Prostate gland (tissue), 2 donors: ENCODE results near the gene NID1. TPM values are rescaled to one million over a fixed set of nuclear protein-coding genes. Genes with fewer than 3 reads are reported as not detected.
A peak's percentile ranks its signal among the peaks of the same experiment; 100 is the strongest.

Source experiments
- DNase-seq: peaks from one replicate; pipeline ENCODE4 v3.0.0-alpha.2; 2019; ENCODE audit warnings: low spot score
- H3K27ac ChIP-seq, 2 donors: fragments of 200-600 bp; sonication (generic); 2 replicates each; pipeline ENCODE4 v1.5.1; 2017 to 2019
- H3K27me3 ChIP-seq: fragments of 200-600 bp; sonication (generic); replicated peaks from 2 replicates; pipeline ENCODE4 v1.5.1; 2019; ENCODE audit not compliant: insufficient read depth
- H3K36me3 ChIP-seq, 2 donors: fragments of 200-600 bp; sonication (generic); 1 replicate in 1 of 2; 2 replicates in 1 of 2; pipeline versions ENCODE4 v1.5.1 to v1.8.1; 2017 to 2019
- H3K4me1 ChIP-seq: fragments of 200-600 bp; sonication (generic); replicated peaks from 2 replicates; pipeline ENCODE4 v1.5.1; 2019
- H3K4me3 ChIP-seq, 2 donors: fragments of 200-600 bp; sonication (generic); 2 replicates each; pipeline ENCODE4 v1.5.1; 2017 to 2019
- H3K9me3 ChIP-seq: fragments of 200-600 bp; sonication (generic); 2 replicates; pipeline ENCODE4 v1.5.1; 2017
- CTCF ChIP-seq, 4 experiments: fragments of 200-600 bp in 2 of 4; fragments of 450-650 bp in 2 of 4; sonication (generic) in 2 of 4; IDR thresholded peaks; 1 replicate in 3 of 4; 2 replicates in 1 of 4; pipeline ENCODE4 v1.5.1; 2016 to 2019; ENCODE audit warnings: antibody characterized with exemption in 4 of 4, mild to moderate bottlenecking in 2 of 4, moderate library complexity in 2 of 4
- POLR2A ChIP-seq: fragments of 450-650 bp; IDR thresholded peaks from one replicate; pipeline ENCODE4 v1.6.1; 2016; ENCODE audit warnings: antibody characterized with exemption, mild to moderate bottlenecking
- POLR2AphosphoS5 ChIP-seq: sonication (generic); formaldehyde crosslinking; IDR thresholded peaks from one replicate; pipeline ENCODE4 v1.6.1; 2017; ENCODE audit warnings: antibody characterized with exemption
- WGBS: methylation state at CpG from one replicate; pipeline ENCODE4 v1.1.5; 2018; 5-methylcytosine and 5-hydroxymethylcytosine counted together
- intact Hi-C: fragments of 100-400 bp; cut with DNase I; formaldehyde crosslinking; loops from one replicate; pipeline ENCODE4 v1.14.2; 2022
- total RNA-seq, 2 donors: library from RNA; depleted of rRNA; stranded (reverse); fragments of >200 nt; gene quantifications; one replicate each; pipeline ENCODE4 v1.1.0, GENCODE V29; 2016

NID1 gene
- total RNA-seq, 2 donors from 2014 or later, result 21.6 to 74.9 TPM

- DNase-seq, result no peak
- no peaks in the 10 kb centered on the region for H3K9me3 ChIP-seq
- no peak overlapping the region for H3K27ac ChIP-seq
- H3K4me1 ChIP-seq, result no peaks in the 10 kb centered on the region
- no peaks in the 10 kb centered on the region for H3K36me3 ChIP-seq
- no peaks in the 10 kb centered on the region for H3K27me3 ChIP-seq
- WGBS, result 75% methylated on average over 23 of the region's 23 CpGs
- no peak overlapping the region for H3K4me3 ChIP-seq
- intact Hi-C loops, result no loop called here
- TF ChIP-seq CTCF (IDR thresholded peaks at IDR 0.05) (no peak), POLR2AphosphoS5 (peak; percentile 10)
These were observed 129.4 kb downstream of the NID1 start for GRCh38 chr1:235935235-235936225.

- Histone ChIP-seq H3K27me3 (no peaks in the 10 kb centered on the region), H3K9me3 (no peaks in the 10 kb centered on the region), H3K27ac (peak overlapping the region; percentile 35 to 53), H3K4me3 (no peak overlapping the region), H3K36me3 (no peaks in the 10 kb centered on the region), H3K4me1 (no peaks in the 10 kb centered on the region)
- WGBS, result 81% methylated on average over 4 of the region's 4 CpGs
- intact Hi-C loops, result no loop called here
- no peak for TF ChIP-seq CTCF (IDR thresholded peaks at IDR 0.05)
- TF ChIP-seq POLR2A, result no peak
- TF ChIP-seq POLR2AphosphoS5, result no peak
- no peak for DNase-seq
These were observed 131.1 kb downstream of the NID1 start for GRCh38 chr1:235933766-235934116.

GRCh38 chr1:235933017-235933765 is 131.7 kb downstream of the NID1 start:
- Histone ChIP-seq H3K4me1 (no peaks in the 10 kb centered on the region), H3K36me3 (no peaks in the 10 kb centered on the region), H3K27me3 (no peaks in the 10 kb centered on the region), H3K4me3 (no peak overlapping the region), H3K27ac (peak overlapping the region; percentile 35 to 53), H3K9me3 (no peaks in the 10 kb centered on the region)
- no peak for TF ChIP-seq POLR2A
- TF ChIP-seq POLR2AphosphoS5, result peak; percentile 55
- 46% methylated on average over 8 of the region's 8 CpGs for WGBS
- intact Hi-C loops, result no loop called here
- DNase-seq, result peak; percentile 54

- no peak overlapping the region for H3K4me3 ChIP-seq
- TF ChIP-seq POLR2AphosphoS5 (peak; percentile 79), POLR2A (no peak), CTCF (IDR thresholded peaks at IDR 0.05) (no peak)
- WGBS, result 28% methylated on average over 8 of the region's 8 CpGs
- H3K27me3 ChIP-seq, result no peaks in the 10 kb centered on the region
- H3K4me1 ChIP-seq, result no peaks in the 10 kb centered on the region
- DNase-seq, result peak; percentile 80
- peak overlapping the region in 1 of 2 donors; percentile 53 for H3K27ac ChIP-seq
- intact Hi-C loops, result no loop called here
- no peaks in the 10 kb centered on the region for H3K36me3 ChIP-seq
- no peaks in the 10 kb centered on the region for H3K9me3 ChIP-seq
These were observed 132.8 kb downstream of the NID1 start for GRCh38 chr1:235932090-235932510.

GRCh38 chr1:235931171-235931738 is 133.6 kb downstream of the NID1 start:
- no peaks in the 10 kb centered on the region for H3K4me1 ChIP-seq
- TF ChIP-seq POLR2AphosphoS5 (no peak), POLR2A (no peak), CTCF (IDR thresholded peaks at IDR 0.05) (no peak)
- no peak overlapping the region for H3K4me3 ChIP-seq
- H3K27me3 ChIP-seq, result no peaks in the 10 kb centered on the region
- H3K9me3 ChIP-seq, result no peaks in the 10 kb centered on the region
- no peak for DNase-seq
- no peaks in the 10 kb centered on the region for H3K36me3 ChIP-seq
- H3K27ac ChIP-seq, result peak overlapping the region in 1 of 2 donors; percentile 14
- WGBS, result 41% methylated on average over 8 of the region's 8 CpGs
- intact Hi-C loops, result no loop called here
